Mucosa of gallbladder (tissue), 1 donor: ENCODE data around the gene CSMD2. TPM values are rescaled to one million over a fixed set of nuclear protein-coding genes. Genes with fewer than 3 reads are reported as not detected.

Experiments
- DNase-seq: peaks from one replicate; pipeline ENCODE4 v3.0.0-alpha.2; 2020; ENCODE audit warnings: low spot score
- total RNA-seq: library from RNA; stranded (reverse); gene quantifications from one replicate; pipeline ENCODE4 v1.2.1, GENCODE V29; 2021
- donor health status: DM: no; HTN: no; CAD: no.

CSMD2 gene
- total RNA-seq, 1 donor from 2014 or later: 6.5 TPM

- DNase-seq: no peak
Observed at GRCh38 chr1:34155860-34156259, 9.2 kb downstream of the CSMD2 start.

- no peak for DNase-seq
Observed at GRCh38 chr1:34153246-34153645, 11.8 kb downstream of the CSMD2 start.

DNA sequence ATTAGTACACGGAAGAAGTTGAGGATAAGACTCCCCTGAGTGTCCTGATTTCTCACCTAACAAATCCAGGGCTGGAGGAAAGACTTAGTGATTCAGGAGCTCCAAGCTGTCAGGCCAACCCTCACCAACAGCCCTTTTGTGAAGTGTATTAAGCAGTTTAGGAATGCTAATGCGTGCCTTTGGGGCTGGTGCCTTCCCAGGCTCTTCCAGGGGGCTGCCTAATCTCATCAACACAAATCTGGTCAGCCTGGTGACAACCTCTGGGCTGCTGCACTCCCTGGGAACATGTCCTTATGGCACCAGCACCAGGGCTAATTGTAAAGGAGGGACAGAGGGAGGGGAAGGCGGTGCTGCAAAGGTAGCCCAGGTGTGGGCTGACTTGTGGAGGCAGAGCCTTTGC is 15.5 kb downstream of the CSMD2 start:
- no peak for DNase-seq

DNA sequence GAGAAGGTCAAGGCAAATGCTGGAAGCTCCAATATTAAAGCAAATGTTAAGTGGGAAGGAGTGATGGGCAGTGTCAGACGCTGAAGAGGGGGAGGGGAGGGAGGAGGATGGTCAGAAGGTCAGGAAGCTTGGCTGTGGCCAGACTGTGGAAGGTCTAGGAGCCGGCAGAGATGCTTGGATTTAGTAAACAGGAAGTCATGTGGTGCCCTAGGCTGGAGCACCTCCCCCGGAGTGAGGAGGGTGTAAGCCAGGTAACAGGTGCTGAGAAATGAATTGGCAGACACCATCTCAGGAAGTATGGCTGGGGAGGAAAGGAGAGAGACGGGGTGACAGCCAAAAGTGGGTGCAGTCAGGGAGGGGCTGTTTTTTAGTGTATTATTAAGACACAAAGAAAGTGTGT is 17.7 kb downstream of the CSMD2 start:
- DNase-seq: no peak

DNA sequence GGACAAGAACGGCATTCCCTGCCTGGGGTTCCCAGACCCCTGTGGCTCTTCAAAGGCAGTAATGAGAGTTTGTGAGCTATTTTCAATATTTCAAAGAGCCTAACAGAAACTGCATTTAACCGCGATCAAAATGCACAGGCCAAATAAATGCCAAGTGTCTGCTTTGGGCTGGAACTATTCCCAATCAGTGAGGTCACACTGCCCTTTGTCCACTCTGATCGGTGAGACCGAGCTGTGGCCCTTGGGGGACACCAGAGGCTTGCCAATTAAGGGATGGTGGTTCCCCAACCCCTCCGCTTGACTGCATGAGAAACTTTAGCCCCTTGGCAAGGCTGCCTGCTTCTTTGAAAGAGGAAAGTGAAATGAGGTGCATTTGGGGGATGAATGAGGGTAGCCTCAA is 20.3 kb downstream of the CSMD2 start:
- no peak for DNase-seq

DNA sequence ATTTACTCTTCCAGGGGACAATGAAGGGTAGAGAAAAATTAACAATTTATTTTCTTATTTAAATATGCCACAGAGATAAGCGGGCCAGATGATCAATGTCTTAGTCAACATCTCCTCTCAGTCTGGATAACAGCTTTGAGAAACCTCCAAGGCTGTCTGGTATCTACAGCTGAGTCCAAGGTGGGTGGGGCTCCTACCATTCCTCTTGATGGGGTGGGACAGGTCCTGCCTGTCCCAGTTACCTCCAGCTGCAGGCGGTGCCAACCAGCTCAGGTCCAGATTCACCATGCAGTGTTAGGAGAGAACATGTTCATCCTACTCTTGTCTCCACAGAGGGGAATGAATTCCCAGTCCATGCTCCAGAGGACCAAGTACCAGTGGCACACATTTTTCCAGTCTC is 21.1 kb downstream of the CSMD2 start:
- DNase-seq: peak; percentile 86

DNA sequence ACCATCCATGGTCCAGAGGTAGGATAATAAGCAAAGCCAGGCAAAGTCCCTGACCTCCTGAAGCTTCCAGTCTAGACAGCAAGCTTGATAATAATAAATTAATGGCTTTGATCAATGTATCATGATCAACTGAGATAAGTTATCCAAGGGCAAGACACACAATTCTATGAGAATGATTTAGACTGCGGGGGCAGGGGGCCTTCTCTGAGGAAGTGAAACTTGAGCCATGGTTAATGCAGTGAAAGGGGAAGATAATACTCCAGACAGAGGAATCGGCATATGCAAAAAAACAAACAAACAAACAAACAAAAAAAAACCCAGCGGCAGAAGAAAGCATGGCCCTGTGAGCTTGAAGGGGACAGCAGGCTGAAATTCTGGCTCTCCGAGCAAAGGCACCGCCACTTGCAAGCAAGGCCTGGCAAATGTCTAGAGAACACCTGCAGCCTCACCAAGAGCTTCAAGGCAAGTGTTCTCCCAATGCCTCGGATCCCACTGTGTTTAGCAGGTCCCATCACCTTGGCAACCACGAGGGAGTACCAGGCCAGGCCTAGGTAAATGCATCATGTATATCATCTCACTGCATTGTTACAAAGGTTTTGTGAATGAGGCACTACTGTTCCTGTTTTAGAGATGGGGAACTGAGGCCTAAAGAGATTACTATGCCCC is 24.9 kb downstream of the CSMD2 start:
- no peak for DNase-seq

GRCh38 chr1:34137411-34137810 is 27.6 kb downstream of the CSMD2 start:
- DNase-seq: no peak

GRCh38 chr1:34132161-34132420 is 32.9 kb downstream of the CSMD2 start:
- DNase-seq: no peak

DNA sequence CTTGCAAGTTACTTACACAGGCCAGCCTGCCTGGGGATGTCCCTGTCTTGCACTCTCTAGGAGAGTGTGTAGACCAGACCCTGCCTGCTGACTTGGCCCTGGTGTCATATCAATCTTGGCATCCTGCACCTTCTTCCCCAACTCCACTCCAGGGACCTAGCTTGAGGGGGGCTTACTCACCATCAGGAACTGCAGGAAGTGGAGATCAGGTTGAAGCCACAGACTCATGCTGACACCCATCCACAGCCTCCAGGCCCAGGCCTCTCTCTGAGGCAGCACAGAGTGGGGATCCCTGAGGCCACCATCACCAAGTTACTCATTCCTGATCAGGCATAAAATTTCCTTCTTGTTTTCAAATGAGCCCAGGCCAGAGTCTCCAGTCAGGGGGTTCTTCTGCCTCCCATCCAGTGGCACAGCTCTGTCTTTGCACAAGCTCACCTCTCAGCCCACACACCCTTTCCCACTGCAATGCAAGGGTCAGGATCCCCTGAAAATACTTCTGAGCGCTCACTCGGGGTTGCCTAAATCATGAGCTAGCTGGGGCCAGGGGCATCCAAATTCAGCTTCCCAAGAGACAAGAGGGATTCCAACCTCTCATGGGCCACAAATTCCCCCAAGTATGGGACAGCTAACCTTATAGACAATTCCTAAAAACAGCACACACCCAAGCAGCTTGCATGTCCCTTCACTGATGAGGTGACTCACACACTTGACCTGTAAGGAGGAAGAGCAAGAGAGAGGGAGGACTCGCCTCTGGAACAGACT is 33.5 kb downstream of the CSMD2 start:
- DNase-seq: no peak

- DNase-seq: no peak
Observed at GRCh38 chr1:34130306-34130705, 34.7 kb downstream of the CSMD2 start.

DNA sequence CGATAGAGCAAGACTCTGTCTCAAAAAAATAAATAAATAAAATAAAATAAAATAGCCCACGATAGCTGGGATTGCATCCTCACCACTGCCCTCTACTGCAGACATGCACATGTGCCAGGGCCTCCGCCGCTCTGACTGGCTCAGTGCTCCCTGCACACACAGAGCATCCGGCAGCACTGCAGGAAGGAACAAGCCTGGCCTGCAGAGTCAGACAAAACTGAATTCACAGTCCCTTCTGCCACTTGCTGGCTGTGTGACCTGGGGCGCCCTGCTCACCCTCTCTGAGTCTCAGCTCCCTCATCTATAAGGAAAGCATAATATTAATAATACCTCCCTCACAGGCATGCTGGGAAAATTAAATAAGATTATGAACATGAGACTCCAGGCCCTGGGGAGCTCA is 35.4 kb downstream of the CSMD2 start:
- no peak for DNase-seq

DNA sequence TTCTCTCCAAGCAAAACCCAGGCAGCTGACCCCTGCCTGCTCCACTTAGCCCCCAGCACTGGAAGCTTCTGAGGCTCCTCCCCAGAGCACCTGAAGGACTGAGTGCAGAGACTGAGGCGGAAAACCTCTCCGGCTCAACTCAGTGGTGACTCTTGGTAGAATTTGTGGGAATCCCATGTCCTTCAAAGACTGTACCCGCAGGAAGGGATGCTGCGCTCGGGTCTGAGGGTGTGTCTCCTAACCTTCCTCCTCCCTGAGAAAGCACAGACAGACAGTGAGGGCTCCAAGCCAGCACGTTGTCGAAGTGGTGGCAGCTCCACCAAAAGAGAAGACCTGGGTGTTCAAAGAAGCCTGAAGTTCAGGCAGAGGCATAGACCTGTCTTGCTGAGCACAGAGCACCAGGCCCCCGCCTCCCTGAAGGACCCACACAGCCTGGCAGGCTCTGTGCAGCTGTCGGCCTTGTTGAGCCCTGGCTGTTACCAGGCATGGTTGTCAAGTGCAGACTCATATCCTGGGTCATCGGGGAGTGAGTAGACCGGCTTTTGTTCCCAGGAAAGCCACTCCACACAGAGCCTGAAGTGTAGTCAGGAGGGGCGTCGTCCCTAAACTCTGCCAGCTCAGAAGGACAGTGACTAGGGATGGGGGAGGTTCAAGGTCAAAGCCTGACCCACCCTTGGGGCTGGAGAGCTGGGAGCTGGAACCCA is 36.7 kb downstream of the CSMD2 start:
- DNase-seq: no peak

DNA sequence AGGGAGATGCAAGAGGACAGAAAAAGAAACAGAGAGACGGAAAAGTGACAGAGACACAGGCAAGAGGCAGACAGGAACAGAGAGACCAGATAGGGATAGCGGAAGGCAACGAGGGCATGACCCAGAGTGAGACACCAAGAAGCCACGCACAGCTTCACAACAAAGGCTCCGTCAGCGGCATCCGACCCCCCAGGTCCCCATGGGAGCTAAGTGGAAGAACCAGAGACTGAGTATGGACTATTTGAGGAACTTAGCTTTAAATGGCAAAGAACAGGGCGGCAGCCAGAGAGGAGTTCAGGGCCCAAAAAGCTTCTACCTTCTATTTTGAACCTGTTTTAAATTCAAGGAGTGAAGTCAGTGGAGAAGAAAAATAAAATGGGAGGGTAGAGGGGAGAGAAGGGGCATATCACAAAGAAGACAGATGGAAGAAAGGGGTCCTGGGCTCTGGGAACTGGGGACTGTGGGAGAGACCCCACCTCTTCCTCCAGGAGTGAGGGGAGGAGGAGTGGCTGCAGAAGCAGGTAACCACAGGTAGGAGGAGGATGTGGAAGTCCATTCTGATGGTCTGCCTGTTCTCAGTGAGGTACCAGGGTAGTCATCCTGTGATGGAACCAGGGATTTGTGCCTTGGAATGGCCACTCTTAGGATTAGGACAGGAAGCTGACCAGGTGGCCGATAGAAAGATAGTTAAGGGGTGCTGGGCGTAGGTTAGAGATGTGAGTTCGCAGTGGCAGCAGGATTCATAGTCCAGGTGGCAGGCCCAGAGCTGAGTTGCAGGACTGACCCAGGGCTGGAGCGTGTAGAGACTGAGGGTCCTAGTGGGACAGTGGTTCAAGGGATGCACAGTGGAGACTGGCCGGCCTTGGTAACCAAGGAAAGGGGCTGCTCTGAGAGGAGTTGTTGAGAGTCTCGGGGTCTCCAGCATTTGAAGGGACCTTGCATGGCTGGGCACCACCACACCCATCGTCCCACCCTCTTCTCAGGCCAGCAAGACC is 37.7 kb downstream of the CSMD2 start:
- no peak for DNase-seq

DNA sequence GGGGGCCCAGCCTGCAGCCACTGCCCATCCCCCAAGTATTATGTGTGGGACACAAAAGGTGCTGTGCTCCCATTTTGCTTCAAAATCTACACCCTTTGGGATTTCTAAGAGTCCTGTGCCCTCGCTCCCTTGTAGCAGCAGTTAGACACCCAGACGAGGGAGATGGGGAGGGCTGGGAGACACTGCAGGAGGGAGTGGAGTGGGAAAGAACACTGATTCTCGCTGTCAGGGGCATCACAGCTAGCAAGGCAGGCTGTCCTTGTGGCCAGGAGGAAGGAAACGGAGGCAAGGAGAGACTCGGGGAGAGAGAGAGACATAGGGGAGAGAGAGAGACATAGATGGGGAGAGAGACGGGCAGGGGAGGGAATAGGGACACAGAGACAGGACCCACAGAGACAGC is 38.5 kb downstream of the CSMD2 start:
- DNase-seq: no peak

DNA sequence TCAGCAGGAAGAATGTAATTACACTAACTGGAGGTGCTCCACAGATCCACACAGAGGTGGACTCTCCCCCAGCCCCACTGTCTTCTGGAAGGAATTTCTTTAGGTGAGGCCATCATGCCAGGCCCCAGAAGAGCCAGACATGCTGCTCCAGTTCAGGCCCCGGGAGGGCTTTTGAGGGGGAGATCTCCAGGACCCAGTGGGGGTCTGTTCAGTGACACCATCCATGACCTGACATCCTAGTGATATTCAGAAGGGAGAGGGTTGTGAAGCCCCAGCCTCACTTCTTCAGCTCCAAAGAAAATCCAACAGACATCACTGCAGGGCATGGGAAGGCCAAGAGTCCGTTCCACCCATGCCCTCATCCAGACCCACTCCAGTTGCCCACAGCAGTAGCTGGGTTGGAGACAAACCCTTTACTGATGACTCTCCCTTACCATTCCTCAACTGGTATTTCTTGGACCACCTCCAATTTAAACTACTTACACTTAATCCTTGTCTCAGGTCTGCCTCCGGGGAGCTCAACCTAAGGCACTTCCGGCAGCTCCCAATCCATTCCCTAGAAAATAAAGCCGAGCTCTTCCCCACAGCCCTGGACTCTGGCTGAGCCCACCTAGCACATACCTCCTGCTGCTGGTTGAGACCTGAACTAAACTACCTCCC is 39.2 kb downstream of the CSMD2 start:
- DNase-seq: no peak

DNA sequence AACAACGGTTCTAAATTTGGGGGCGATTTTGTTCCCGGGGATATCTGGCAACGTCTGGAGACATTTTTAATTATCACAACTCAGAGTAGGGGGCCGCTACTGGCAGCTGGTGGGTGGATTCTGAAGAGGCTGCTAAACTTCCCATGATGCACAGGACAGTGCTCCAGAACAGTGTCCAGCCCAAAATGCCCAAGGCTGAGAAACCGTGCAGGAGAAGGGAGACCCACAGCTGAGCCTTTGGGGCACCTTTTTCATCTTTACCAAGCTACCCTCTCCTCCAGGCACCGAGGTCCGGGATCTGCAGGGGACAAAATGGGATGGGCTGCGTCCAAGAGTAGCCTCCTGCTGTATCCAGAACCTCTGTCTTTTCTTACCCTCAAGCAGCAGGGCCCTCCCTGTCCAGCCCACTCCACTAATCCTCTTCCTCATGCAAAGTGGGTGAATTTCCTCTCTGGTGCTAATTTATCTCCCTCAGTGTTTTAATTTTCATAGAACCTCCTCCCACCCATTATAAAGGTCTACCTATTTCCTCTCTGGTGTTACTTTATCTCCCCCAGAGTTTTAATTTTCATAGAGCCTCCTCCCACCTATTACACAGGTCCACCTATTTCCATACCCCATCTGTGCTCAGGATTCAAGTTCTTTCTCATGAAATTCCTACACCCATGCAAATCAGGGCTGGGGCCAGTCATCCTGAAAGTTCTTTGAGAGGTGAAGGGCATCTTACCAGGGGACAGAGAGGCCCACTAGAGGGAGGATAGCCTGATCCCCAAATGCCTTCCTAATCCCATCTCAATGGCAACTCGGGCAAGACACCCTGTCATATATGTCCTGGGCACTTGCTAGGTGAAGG is 42.7 kb downstream of the CSMD2 start:
- DNase-seq: no peak

DNA sequence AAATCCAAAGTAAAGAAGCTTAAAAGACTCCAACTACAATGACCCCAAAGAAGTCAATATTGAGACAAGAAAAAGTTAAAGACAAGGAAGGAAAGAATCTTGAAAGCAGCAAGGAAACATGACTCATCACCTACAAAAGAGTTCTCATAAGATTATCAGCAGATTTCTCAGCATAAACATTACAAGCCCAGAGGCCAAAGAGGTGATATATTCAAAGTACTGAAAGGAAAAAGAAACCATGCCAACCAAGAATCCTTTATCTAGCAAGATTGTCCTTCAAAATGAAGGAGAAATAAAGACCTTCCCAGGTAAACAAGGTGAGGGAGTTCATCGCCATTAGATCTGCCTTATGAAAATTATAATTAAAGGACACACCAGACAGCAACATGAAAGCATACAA is 49.8 kb downstream of the CSMD2 start:
- DNase-seq: no peak

GRCh38 chr1:34113887-34114286 is 51.1 kb downstream of the CSMD2 start:
- DNase-seq: no peak

DNA sequence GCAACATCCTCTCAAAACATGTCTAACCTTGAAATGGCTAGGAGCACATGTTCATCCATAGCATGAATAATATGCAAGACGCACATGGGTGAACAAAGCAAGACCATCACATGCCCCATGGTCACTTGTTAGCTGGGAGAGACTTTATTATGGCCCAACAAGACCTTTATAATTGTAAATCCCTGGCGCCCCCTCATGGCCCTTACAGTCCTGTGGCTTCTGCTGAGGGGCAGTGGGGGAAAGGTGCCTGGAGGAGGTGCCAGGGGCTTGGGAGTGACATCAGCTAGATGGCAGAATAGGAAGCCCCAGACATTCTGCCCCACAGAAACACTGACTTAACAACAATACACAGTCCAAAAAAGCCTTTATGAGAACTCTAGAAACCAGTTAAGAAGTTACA is 51.7 kb downstream of the CSMD2 start:
- DNase-seq: no peak

DNA sequence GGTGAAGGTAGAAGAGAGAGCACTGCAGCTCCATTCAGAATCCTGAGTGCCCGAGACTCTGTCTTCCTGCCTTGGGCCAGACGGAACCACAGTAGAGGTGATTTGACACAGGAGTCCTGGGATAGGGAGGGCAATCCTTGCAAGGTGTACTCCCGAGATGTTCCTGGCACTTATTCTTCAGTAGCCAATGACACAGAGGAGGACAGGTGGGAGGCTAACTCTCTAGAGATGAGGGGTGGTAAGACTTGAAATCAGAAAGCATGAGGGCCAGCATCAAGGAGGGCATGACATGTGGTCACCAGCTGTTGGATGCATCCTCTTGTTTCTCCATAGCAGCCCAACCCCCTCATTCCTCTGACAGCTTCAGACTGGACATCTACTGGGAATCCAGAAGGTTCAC is 56.3 kb downstream of the CSMD2 start:
- no peak for DNase-seq
